EL (cell line): ENCODE data around the gene GOLGA8B.
"Not testable (repeated sequence)": the region's sequence is repeated elsewhere in the genome, so short reads cannot be mapped to it uniquely, and the experiment has no call there.

Experiments used
- DNase-seq: peaks from one replicate; pipeline ENCODE4 v3.0.0-alpha.2; 2016

The GOLGA8B gene

GRCh38 chr15:34597316-34597715 lies 13.9 kb upstream of the GOLGA8B start:
- DNase-seq = no peak

GRCh38 chr15:34594361-34594760 lies 10.9 kb upstream of the GOLGA8B start:
- DNase-seq = no peak

- no peak for DNase-seq
These were observed 7.9 kb upstream of the GOLGA8B start for GRCh38 chr15:34591306-34591705.

- peak; percentile 90 for DNase-seq
These were observed 4.7 kb upstream of the GOLGA8B start for GRCh38 chr15:34588046-34588674.

GRCh38 chr15:34585966-34586365 lies 2.5 kb upstream of the GOLGA8B start:
- not testable (repeated sequence) for DNase-seq

- DNase-seq = no peak
These were observed 1.5 kb upstream of the GOLGA8B start for GRCh38 chr15:34584996-34585395.

GRCh38 chr15:34584330-34584668 lies 848 bp upstream of the GOLGA8B start:
- DNase-seq = no peak

GRCh38 chr15:34582461-34583371 lies 735 bp downstream of the GOLGA8B start:
- DNase-seq = peak; percentile 45

- not testable (repeated sequence) for DNase-seq
These were observed 1.6 kb downstream of the GOLGA8B start for GRCh38 chr15:34581687-34582460.

- no peak for DNase-seq
These were observed 2.4 kb downstream of the GOLGA8B start for GRCh38 chr15:34581043-34581365.

GRCh38 chr15:34580251-34581042 lies 3.0 kb downstream of the GOLGA8B start:
- DNase-seq = not testable (repeated sequence)

- no peak for DNase-seq
These were observed 5.2 kb downstream of the GOLGA8B start for GRCh38 chr15:34578283-34578674.

GRCh38 chr15:34577658-34578282 lies 5.7 kb downstream of the GOLGA8B start:
- not testable (repeated sequence) for DNase-seq

- not testable (repeated sequence) for DNase-seq
These were observed 8.4 kb downstream of the GOLGA8B start for GRCh38 chr15:34575035-34575434.

GRCh38 chr15:34572921-34573320 lies 10.5 kb downstream of the GOLGA8B start:
- not testable (repeated sequence) for DNase-seq

- DNase-seq = not testable (repeated sequence)
These were observed 11.3 kb downstream of the GOLGA8B start for GRCh38 chr15:34572019-34572641.

GRCh38 chr15:34569670-34570396 lies 13.6 kb downstream of the GOLGA8B start:
- DNase-seq = not testable (repeated sequence)

GRCh38 chr15:34567174-34567573 lies 16.3 kb downstream of the GOLGA8B start:
- not testable (repeated sequence) for DNase-seq

GRCh38 chr15:34564711-34565110 lies 18.7 kb downstream of the GOLGA8B start:
- DNase-seq = not testable (repeated sequence)

- not testable (repeated sequence) for DNase-seq
These were observed 22.6 kb downstream of the GOLGA8B start for GRCh38 chr15:34560814-34561213.

GRCh38 chr15:34559764-34560163 lies 23.7 kb downstream of the GOLGA8B start:
- DNase-seq = not testable (repeated sequence)
